Stimulated activated CD4-positive, alpha-beta T cell treated with anti-CD3 and anti-CD28 coated beads, Interleukin-2, amount 100 ng/mL, for 48 hours (primary cell): ENCODE measurements around the gene HOXB3.
A peak's percentile ranks its signal among the peaks of the same experiment; 100 is the strongest.

Experiments
- DNase-seq, 2 donors: peaks; one replicate each; pipeline ENCODE4 v3.0.0-alpha.2; 2020

Gene HOXB3

DNA sequence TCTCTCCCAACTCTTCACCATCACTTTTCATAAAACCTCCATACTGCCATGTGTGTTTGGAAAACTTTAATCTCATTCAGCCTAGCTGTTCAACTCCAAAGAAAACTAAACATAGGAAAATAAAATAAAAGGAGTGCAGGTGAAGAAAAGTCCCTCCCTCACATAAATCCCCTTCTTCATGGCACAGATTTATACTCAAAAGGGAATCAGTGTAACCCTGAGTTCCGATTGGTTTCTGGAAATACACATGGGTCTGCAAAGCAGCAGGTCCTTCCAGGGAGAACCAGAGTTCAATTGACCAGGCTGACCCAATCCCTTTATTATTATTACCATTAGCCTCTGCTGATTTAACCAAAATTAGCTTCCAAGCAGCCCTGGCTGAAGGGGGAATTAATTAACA is 36.2 kb downstream of the HOXB3 start:
- no peak for DNase-seq

DNA sequence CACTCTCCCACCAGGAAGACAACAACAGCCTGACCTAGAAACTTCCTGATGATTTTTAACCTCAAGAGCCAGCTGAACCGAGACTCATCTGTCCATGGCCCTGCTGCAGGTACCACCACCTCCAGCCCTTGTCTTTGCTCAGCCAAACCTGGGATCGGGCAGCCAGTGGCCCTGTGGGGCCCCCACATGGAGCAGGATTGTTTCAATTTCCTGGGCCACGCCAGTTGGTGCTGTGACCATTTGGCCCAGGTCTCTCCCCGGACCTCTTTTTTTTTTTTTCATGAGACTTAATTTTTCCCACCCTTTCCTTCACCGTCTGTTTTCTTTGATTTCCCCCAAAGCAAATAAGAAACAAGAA is 36.9 kb downstream of the HOXB3 start:
- DNase-seq: no peak

DNA sequence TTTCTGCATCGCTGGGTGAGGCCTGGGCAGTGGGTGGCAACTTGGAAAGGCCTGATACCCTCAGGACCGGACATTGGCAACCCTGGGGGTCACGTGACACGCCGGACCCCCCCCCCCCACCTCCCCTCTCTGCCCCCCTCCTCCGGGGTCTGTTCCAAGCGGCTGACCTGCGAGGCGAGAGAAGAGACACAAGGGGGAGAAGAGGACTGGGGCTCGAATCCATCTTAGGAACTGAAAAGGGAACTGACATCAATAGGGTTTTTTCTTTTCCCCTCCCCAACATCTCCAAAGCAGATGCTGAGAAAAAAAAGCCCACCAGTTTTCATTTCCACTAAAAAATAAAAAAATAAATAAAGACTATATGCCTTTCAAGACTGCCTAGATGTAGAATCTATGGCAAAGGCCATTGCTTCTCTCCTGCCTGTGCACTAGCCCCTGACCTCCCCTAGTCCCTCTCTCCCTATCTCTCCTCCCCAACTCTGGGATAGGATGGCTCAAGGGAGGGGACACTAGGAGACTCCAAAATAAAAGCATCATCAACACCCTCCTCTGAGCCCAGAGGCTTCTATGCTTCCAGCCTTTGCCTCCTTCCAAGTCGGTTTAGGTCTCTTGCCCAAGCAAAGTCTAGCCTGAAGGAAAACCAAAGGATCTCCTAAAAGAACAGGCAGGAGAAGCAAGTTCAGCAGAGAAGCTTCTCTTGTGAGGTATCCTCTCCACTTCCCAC is 37.4 kb downstream of the HOXB3 start:
- DNase-seq: no peak

DNA sequence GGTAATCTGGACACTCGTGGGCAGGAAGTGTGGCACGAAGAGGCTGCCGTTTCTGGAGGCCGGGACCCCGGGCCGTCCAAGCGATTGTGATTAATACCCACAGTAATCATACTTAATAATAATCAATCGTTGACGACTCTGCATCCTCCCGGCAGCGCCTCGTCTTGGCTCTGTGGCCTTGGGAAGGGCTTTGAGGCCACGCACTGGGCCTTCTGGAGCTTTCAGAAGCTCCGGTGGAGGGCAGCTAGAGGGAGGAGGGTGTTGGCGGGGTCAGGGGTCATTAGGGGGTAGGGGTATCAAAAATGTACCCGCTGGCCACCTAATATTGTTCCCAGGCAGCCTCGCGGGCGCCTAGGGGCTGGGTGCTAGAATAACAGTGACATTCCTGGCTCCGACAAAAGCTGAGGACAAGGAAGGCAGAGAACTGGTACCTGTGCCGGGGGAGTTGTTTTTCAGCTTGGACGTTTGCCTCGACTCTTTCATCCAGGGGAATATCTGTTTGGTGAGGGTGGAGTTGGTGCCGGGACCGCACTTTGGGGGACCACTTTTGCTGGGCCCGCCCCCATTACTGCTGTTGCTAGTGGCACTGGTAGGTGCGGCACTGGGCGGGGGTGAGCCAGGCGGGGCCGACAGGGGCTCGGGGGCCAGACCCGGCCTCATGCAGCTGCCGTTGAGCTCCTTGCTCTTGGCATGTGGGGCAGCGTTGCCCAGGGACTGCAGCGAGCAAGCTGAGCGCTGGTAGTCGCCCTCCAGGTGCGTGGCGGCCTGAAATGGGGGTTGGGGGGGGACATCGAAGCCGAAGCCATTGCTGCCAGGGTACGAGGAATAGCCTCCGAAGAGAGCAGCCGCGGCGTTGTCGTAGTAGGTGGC is 38.2 kb downstream of the HOXB3 start:
- no peak for DNase-seq

DNA sequence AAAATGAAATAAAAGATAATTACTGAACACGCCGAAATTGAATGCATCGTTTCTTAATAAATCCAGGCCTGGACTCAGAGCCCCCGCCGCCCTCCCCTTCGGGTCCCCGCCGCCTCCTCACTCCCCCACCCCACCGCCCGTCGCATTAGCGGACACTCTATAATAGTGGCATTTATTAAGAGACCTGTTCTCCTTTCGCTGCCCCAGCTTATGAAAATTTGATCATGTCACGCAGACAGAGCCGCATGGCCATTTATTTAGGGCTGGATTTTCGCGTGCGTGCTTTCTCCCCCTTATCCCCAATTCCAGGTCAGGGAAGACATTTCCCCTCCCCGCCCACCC is 38.9 kb downstream of the HOXB3 start:
- DNase-seq: no peak

DNA sequence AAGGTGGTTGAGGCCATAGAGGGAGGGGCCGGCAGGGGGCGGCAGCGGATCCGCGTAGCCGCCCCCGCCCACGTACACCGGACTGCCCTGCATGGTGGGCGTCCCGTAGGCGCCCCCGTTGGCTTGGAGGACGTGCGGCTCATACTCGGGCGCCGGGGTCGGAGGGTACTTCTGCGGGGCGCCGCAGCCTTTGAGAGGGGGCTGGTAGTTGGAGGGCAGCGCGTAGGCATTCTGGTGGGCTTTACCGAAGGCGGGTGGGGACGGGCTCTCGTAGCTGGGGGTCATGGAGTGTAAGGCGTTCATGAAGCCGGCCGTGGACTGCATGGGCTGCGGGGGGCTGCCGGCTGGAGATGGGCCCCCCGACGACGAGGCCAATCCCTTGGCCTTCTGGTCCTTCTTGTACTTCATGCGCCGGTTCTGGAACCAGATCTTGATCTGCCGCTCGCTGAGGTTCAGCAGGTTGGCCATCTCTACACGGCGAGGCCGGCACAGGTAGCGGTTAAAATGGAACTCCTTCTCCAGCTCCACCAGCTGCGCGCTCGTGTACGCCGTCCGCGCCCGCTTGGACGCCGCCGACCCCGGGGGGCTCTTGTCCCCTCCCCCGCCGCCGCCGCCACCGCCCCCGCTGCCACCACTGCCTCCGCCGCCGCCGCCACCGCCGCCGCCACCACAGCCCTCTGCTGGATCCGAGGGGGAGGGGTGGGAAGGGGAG is 39.4 kb downstream of the HOXB3 start:
- DNase-seq: no peak

DNA sequence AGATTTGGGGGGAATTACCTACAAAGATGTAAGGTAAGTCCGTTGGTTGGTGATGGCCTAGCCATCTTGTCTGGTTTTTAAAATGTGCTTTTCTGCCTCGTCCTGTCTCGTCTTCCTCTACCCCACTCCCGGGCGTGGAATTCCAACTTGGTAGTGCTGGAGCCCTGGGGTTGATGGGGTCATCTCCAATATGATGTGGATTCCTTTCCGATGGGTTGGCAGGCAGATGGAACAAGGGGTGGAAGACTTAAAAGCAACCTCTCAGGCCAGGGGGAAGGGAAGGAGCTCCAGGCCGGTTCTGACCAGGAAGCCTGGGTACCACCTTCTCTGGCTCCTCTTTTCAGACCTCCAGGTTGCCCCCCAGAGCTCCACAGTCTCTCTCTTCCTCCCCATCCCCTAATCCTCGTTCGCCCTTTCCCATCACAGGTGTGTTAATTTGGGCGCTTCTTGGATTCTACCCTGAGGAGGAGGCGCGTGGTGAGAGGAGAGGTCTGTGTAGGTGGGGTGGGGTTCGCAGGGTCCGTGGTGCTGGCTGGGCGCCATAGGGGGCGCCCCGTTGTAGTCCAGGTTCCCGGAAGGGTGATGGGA is 40.0 kb downstream of the HOXB3 start:
- DNase-seq: no peak

DNA sequence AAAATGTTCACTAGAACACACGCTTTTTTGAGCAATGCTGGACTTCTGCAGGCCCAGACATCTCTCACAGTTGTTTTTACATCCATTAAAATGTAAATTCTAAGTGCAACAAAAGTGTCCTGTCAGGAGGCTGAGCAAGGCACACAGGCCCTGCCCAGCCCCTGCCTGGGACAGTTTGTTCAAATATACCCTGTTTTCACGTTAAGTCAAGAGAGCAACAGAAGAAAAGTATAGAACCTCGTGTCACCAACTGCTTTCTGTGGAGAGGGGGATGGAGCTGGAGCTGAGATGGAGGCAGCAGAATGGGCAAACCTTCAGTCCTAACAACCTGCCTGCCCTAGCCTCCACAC is 40.8 kb downstream of the HOXB3 start:
- no peak for DNase-seq

DNA sequence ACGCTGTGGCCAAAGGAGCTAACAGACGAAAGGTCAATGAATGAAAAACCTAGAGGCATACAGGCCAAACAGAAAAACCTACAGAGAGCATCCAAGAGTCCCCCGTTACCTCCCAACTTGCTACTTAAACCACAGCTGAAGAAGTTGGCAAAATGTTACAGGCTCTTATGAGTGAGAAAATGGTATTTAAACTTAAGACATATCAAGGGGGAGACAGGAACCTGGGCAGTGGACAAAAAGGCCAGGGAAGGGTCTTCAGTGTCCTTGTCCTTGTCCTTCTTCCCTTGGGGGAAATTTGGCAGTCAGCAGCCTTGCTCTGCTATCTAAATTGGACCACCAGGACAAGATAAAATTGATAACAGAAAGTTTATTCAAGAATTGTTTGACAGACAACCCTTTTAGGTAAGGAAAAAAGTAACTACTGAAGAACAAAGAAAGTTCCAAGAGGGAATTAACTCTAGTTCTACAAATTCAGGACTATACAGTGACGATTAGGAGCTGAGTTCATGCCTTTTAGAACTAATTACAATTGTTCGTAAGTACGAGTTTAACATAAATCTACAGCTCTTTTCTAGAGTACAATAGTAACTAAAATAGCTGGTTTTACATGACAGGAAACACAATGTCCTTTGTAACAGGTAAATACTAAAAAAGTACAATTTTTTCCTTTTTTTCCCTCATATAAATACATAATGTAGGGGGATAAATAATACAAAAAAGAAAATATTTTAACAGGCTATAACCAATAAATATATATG is 41.3 kb downstream of the HOXB3 start:
- no peak for DNase-seq

DNA sequence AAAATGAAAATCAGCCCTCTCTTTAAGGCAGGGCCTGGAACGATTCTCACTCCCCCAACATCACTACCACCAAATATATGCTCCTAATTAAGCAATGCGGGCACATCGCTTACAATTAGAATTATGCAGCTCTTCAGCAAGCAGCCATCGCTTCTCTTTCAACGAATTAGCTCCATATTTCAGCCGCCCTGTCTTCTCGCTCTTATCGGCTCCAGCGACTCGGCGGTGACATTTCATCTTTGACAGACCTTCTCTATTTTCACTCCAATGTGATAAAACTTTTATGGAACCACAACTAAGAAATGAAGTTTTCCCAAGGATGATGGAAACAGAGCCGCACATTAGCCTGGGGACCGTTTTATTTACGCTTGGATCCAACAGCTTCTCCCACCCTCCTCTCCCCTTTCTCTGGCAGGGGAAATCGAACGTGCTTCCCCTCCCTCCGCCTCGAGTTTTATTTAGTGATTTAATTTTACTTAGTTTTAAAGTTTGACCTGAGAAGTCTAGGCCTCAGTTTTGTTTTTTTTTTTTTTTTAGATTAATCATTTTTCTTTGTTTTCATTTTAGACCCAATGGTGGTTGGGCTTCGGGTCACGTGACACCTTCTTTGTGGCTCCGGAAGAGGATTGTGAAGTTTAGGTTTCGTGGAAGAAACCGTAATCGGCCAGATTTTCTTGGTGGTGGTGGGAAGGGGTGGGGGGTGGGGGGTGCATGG is 42.1 kb downstream of the HOXB3 start:
- no peak for DNase-seq

DNA sequence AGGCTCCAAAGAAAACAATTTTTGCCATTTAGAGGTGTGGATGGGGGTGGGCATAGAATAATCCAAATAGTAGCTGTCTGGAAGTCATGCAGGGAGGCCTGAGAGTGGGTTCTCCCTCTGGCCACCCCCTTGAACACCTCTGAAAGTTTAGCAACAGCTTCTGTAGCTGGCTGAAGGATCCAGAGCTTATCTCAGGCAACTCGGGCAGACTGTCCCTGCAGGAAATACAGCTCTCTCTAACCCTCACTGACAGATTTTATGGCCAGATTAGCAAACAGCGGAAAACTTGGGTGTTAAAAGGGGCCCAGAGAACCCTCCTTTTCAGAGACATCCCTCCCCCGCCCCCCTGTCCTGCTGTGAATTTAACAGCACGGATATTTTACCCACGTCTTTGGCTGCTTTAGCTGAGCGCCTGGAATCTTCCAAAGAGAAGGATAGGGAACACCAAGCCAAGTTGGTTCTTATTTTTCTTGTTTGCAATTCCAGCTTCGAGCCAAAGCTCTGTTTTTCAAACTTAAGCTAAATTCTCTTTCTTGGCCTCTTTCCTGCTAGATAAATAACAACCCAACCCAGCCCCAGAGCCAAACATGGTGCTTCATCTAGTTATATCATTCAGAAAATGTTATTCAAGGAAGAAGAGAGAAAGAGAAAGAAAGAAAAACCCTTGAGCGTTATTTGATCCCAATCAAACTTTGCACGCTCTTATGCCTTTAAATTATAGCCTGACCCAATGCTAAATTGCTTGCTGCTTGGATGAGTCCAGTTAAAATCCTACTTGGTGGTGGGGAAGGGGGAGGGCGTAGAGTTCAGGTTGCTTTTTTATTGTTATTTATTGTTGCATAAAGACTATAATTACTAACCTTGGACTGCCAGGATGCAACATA is 42.9 kb downstream of the HOXB3 start:
- no peak for DNase-seq

DNA sequence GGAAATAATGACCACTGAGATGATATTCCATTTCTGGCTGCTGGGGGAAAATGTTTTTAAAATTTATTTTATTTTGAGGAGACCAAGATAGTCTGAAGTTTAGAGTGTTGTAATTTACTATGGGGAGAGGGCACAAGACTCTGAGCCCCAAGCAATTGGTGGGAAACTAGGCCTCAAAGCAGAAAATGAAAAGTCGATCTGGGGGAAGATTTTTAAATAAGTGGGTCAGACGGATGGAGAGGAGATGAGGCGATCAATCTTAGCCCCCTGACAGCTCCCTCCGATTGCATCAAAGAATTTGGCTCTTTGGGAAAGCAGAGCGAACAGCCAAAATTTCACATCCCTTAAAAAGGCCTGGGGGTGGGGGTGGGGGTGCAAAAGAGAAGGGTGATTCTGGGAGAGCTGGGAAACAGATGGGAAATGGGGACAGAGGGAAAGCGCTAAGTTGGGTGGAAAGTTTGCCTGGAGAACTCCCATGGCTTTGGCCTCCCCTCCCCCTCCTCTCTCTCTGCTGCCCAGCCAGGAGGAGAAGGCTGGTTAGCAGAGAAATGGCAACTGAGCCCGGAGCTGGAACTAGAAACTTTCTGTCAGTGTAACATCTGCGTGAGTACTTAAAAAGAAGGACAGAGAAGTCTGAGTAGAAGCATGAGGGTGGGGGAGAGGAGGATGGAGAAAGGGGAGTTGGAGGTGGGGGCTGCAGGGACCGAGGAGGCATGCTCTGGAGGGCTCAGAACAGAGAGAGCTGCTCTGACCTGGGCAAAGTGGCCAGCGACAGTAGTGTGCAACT is 43.7 kb downstream of the HOXB3 start:
- DNase-seq: no peak

DNA sequence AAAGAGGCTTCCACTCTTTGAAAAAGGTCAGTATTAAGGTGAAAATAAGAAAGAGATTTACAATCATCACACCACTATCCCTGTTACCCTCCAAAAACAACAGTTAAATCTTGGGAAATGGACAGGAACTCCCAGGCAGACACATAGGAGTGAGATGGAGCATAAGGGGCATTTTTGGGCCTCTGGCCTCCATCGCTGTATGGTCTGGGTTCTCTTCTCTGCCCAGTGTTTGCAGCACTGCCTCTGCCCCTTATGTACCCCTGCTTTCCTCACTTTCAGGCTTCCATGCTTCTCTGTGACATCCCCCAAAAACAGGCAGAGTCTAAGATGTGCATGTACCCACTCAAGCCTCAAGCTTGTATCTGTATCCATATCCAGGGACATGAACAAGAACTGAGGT is 44.5 kb downstream of the HOXB3 start:
- no peak for DNase-seq

DNA sequence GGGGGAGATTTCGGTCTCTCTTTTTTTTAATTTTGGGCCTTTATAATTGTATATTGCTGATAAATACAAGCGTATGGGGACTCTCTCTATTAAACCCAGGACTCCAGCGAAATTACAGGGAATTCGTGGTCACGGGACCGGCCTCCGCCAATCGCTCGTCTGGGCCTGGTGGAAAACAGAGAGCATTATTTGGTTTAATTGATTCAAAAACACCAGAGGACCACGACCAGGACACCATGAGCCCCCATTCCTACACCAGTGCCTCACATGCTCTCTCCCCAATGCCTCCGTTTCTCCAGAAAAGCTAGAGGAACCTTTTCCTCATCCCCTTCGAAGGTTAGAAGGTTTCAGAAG is 45.0 kb downstream of the HOXB3 start, which contains the start of gene HOXB2:
Gene HOXB2 (minus strand): TSS at position 88 of the 354 bp plus-strand sequence. CDS start 198 bp downstream, outside the sequence.
- DNase-seq: no peak

DNA sequence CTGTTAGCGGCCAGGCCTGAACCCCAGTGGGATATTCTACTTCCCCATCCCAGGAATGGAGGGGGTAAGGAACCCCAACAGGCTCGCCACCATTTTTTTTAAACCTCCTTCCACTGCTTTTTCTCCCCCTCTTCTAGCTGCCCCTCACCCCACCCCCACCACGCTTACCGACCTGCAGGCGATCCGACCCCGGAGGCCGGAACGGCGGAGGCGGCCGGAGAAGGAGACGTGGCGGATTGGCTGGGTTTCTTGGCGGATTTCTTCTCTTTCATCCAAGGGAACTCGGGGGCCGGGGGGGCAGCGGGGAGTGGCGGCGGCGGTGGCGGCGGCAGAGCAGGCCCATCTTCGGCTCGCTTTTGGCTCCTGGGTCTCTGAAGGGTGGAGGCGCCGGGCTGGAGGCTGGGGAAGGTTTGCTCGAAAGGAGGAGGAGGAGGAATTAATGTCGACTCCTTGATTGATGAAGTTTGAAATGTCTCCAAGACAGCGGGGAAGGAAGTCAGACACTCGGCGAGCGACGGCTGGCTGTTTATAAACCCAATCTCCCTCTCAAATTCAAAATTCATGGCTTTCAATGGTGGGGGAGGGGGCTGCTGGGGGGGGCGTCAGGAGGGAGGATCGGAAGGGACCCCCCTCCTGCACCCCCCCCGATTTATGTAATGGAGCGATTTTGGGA is 45.6 kb downstream of the HOXB3 start:
- DNase-seq: peak; percentile 22 to 27

DNA sequence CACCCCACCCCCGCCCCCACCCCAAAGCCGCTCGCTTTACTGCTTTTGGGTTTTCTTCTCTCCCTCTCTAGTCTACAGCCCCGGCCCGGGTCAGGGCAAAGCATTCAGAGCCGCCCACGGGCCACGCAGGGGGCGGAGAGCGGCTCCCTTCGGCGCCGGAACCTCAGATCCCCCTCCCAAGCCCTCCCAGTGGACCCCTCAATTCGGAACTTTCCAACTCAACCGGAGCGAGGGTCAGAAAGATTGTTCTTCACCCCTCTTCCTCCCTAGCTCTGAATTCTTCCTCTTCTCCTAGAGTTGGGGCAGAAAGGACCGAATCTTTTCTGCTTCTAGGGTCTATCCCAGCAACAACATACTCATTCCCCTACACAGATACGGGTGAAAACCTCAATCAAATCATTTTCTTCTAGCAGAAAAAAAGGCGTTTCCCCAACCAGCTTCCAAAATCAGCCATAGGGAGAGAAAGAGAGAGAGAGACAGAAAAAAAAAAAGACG is 46.1 kb downstream of the HOXB3 start:
- peak; percentile 37 to 48 for DNase-seq

DNA sequence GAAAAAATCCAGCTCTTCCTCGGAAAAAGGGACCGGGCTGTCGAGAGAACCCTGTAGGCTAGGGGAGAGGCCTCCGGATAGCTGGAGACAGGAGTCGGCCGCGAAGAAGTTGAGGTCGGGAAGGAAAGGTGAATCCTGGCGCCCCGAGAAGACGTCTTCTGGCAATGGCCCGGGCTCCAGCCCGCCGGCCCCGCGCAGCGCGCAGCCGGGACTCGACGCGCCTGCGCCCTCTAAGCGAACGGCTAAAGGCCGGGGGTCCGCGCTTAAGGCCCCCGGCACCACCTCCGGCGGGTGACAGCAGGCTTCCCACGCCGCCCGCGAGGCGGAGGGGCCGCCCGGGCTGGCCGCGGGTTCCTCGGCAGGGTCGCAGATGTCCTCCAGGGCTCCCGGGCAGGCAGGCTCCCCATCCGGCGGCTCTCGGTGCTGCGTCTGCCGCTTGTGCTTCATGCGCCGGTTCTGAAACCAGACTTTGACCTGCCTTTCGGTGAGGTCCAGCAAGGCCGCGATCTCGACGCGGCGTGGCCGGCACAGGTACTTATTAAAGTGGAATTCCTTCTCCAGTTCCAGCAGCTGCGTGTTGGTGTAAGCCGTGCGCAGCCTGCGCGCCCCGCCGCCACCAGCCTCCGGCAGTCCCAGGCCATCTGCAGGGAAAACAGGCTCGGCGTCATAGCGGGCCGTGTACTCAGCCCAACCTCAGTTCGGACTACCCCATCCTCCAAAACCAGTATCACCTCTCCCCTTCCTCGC is 46.8 kb downstream of the HOXB3 start:
- peak; percentile 44 to 49 for DNase-seq

DNA sequence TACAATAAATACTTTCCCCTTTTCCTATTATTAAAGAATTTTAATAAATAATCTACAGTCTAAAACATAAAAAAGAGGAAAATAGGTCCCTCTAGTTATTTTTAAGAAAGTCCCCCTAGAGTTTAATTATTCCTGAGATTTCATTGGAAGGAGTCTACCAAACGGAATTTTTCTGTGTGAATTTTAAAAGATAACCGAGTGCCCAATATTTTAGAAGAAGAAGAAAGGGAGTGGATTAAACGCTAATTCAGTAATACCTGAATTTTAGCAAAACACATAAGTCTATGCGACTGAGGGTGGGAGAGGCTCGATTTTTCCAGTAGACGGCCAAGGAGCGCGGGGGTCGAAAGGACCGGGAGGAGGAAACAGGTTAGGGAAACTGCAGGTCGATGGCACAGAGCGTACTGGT is 47.3 kb downstream of the HOXB3 start:
- DNase-seq: no peak
